GM10266 (cell line): ENCODE results near the gene CDK7.

ENCODE experiments used
- DNase-seq: peaks from one replicate; pipeline ENCODE4 v3.0.0; 2012; ENCODE audit errors: extremely low spot score
- CTCF ChIP-seq: IDR thresholded peaks from 2 replicates; pipeline ENCODE4 v1.5.1; 2012; ENCODE audit warnings: mild to moderate bottlenecking, low read depth; ENCODE audit not compliant: control insufficient read depth, insufficient read depth; ENCODE audit errors: missing control alignments

The CDK7 gene

GRCh38 chr5:69281114-69281513 is 46.4 kb downstream of the CDK7 start:
- DNase-seq = no peak
- no peak for TF ChIP-seq CTCF

GRCh38 chr5:69284203-69284602 is 49.5 kb downstream of the CDK7 start:
- no peak for DNase-seq
- no peak for TF ChIP-seq CTCF

- DNase-seq = no peak
- TF ChIP-seq CTCF = no peak
Measured at GRCh38 chr5:69285448-69286116, 50.9 kb downstream of the CDK7 start.

DNA sequence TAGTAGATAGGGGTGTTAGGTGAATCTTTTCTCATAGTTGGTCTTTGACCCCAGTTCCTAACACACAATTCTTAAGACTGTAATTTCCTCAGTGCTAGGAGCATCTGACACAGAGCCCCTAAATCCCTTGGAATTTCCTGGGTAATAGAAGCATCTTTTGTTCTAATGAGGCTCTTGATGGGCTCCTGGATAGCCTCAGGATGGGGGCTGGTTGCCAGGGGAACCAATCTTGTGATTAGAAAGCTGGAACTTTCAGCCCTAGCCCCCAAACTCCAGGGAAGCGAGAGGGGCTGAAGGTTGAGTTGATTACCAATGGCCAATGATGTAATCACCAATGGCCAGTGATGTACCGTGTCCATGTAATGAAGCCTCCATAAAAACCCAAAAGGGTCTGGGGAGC is 53.4 kb downstream of the CDK7 start:
- DNase-seq = no peak
- TF ChIP-seq CTCF = no peak

DNA sequence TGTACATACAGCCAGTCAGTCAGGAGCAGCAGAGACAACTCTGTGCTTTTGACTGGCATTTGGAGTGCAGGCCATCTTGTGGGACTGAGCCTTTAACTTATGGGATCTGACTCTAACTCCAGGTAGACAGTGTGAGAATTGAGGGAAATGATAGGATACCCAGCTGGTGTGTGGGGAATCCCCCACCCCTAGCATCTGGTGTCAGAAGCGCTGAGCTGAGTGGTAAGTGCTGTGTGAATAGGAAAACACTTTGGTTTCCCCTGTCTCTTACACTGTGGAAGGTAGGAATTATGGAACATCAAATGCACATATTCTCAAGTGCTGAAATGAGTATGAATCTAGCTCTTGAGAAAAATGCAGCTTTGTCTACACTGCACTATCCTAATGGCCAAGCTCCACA is 54.0 kb downstream of the CDK7 start:
- no peak for TF ChIP-seq CTCF
- no peak for DNase-seq

DNA sequence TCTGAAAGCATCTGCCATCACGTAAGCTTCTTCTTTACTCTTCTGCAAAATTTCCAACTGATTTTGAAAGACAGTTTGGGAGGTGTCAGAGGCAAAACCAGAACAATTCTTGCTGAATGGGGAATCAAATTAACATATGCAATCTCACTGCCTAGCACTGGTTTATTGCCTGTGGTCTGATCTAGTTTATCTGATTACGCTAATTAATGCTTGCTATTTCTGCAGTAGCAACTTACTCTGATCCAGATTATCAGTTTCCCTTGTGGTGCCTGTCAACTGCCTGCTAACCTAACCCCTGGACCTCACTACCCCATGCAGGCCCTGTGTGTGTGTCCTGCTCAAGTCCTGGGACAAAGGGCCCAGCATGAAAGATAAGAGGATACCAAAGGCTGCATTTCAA is 57.6 kb downstream of the CDK7 start:
- no peak for TF ChIP-seq CTCF
- DNase-seq = no peak

DNA sequence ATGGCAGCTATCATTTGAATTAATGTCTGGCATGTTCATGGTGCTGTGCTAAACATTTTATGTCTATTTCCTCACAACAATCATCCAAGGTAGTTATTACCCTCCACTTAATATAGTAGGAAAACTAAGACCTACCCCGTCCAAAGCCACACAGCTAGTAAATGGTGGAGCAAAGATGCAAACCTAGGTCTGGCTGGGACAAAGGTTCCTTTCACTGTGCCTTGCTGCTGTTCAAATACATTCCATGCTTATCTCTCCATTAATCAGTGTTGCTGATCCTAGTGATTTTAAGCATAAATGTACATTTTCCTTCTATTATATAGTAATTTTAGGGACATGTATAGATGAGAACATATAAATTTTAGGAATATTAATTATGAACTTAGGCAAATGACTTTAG is 59.2 kb downstream of the CDK7 start:
- TF ChIP-seq CTCF = no peak
- no peak for DNase-seq
